ENCODE data around the gene ARHGEF28.

ARHGEF28 gene

GRCh38 chr5:73971326-73971725 is 345.3 kb downstream of the ARHGEF28 start:
- TF ChIP-seq TAF1 (IDR thresholded peaks at IDR 0.05; ENCODE audit: borderline replicate concordance, insufficient read depth, low read length): no peak
- no peak for TF ChIP-seq FOXP2 (optimal IDR thresholded peaks at IDR 0.05; ENCODE audit: borderline replicate concordance, extremely low read depth, extremely low read length, insufficient read depth)

- TF ChIP-seq POLR2AphosphoS5 (IDR thresholded peaks at IDR 0.05; ENCODE audit: low read depth, low read length) (no peak), TAF1 (IDR thresholded peaks at IDR 0.05; ENCODE audit: borderline replicate concordance, insufficient read depth, low read length) (no peak), REST (IDR thresholded peaks at IDR 0.05; ENCODE audit: insufficient read depth in 1 of 2, low read depth in 2 of 2, low read length in 2 of 2) (no peak), FOXP2 (optimal IDR thresholded peaks at IDR 0.05; ENCODE audit: borderline replicate concordance, extremely low read depth, extremely low read length, insufficient read depth) (no peak), SIN3A (IDR thresholded peaks at IDR 0.05; ENCODE audit: borderline replicate concordance, insufficient read depth, low read length) (no peak)
These were observed 347.1 kb downstream of the ARHGEF28 start for GRCh38 chr5:73973135-73973534.

- TF ChIP-seq TAF1 (IDR thresholded peaks at IDR 0.05; ENCODE audit: borderline replicate concordance, insufficient read depth, low read length) (no peak), SIN3A (IDR thresholded peaks at IDR 0.05; ENCODE audit: borderline replicate concordance, insufficient read depth, low read length) (no peak), REST (IDR thresholded peaks at IDR 0.05; ENCODE audit: insufficient read depth in 1 of 2, low read depth in 2 of 2, low read length in 2 of 2) (no peak), FOXP2 (optimal IDR thresholded peaks at IDR 0.05; ENCODE audit: borderline replicate concordance, extremely low read depth, extremely low read length, insufficient read depth) (no peak), POLR2AphosphoS5 (IDR thresholded peaks at IDR 0.05; ENCODE audit: low read depth, low read length) (no peak)
These were observed 348.9 kb downstream of the ARHGEF28 start for GRCh38 chr5:73974871-73975360.

- TF ChIP-seq FOXP2 (optimal IDR thresholded peaks at IDR 0.05; ENCODE audit: borderline replicate concordance, extremely low read depth, extremely low read length, insufficient read depth): no peak
- no peak for TF ChIP-seq POLR2AphosphoS5 (IDR thresholded peaks at IDR 0.05; ENCODE audit: low read depth, low read length)
- no peak for TF ChIP-seq TAF1 (IDR thresholded peaks at IDR 0.05; ENCODE audit: borderline replicate concordance, insufficient read depth, low read length)
- no peak for TF ChIP-seq REST (IDR thresholded peaks at IDR 0.05; ENCODE audit: insufficient read depth in 1 of 2, low read depth in 2 of 2, low read length in 2 of 2)
These were observed 349.8 kb downstream of the ARHGEF28 start for GRCh38 chr5:73975845-73976244.

- TF ChIP-seq FOXP2 (optimal IDR thresholded peaks at IDR 0.05; ENCODE audit: borderline replicate concordance, extremely low read depth, extremely low read length, insufficient read depth): no peak
- TF ChIP-seq TAF1 (IDR thresholded peaks at IDR 0.05; ENCODE audit: borderline replicate concordance, insufficient read depth, low read length): no peak
- TF ChIP-seq SIN3A (IDR thresholded peaks at IDR 0.05; ENCODE audit: borderline replicate concordance, insufficient read depth, low read length): no peak
- TF ChIP-seq POLR2AphosphoS5 (IDR thresholded peaks at IDR 0.05; ENCODE audit: low read depth, low read length): no peak
- no peak for TF ChIP-seq REST (IDR thresholded peaks at IDR 0.05; ENCODE audit: insufficient read depth in 1 of 2, low read depth in 2 of 2, low read length in 2 of 2)
These were observed 351.1 kb downstream of the ARHGEF28 start for GRCh38 chr5:73977146-73977545.
